Measurements from ENCODE around the gene KIF21A. TPM values are rescaled to one million over a fixed set of nuclear protein-coding genes. Genes with fewer than 3 reads are reported as not detected.
A peak's percentile ranks its signal among the peaks of the same experiment; 100 is the strongest.

KIF21A gene
- total and polyA plus RNA-seq, 2 donors (not counting 1 experiment from before 2014, with no cell fraction given) = 2.5 to 5.9 TPM

- H3K27ac ChIP-seq (ENCODE audit: insufficient read depth, low read length) = no peak overlapping the region
- no peaks in the 10 kb centered on the region for H3K36me3 ChIP-seq (ENCODE audit: control insufficient read depth, insufficient read depth, low read length)
- no peak overlapping the region for H2AFZ ChIP-seq (ENCODE audit: low read length)
- H3K9me3 ChIP-seq (ENCODE audit: control insufficient read depth, insufficient read depth, low read depth, low read length) = no peaks in the 10 kb centered on the region
- H3K4me3 ChIP-seq (replicated peaks in 1 of 4; ENCODE audit: control extremely low read depth in 1 of 4, insufficient read depth in 1 of 4, low read depth in 3 of 4, low read length in 4 of 4) = no peak overlapping the region
- TF ChIP-seq EZH2 (IDR thresholded peaks at IDR 0.05; ENCODE audit: low read length, missing control alignments) (no peak), CTCF (conservative IDR thresholded peaks at IDR 0.05 in 1 of 2, IDR thresholded peaks at IDR 0.05 in 1 of 2; ENCODE audit: low read depth in 1 of 2, low read length in 2 of 2) (no peak)
- no peak overlapping the region for H3K4me2 ChIP-seq (ENCODE audit: extremely low read depth, insufficient read depth, low read length)
- no peaks in the 10 kb centered on the region for H3K79me2 ChIP-seq (ENCODE audit: control insufficient read depth, insufficient read depth, low read length)
- no peaks in the 10 kb centered on the region for H3K4me1 ChIP-seq (ENCODE audit: control insufficient read depth, extremely low read depth, insufficient read depth, low read length)
- H3K9ac ChIP-seq (ENCODE audit: insufficient read depth, low read length) = no peak overlapping the region
- H3K27me3 ChIP-seq (ENCODE audit: control insufficient read depth, insufficient read depth, low read length) = no peaks in the 10 kb centered on the region
- no peaks in the 10 kb centered on the region for H4K20me1 ChIP-seq (ENCODE audit: control insufficient read depth, extremely low read depth, insufficient read depth, low read length)
- DNase-seq (ENCODE audit: low read depth in 2 of 2) = peak in 1 of 2 donors; percentile 22
Measured at GRCh38 chr12:39368891-39369290, 74.0 kb downstream of the KIF21A start.

GRCh38 chr12:39368096-39368495, 74.8 kb downstream of the KIF21A start:
- H3K27ac ChIP-seq (ENCODE audit: insufficient read depth, low read length) = no peak overlapping the region
- no peaks in the 10 kb centered on the region for H3K79me2 ChIP-seq (ENCODE audit: control insufficient read depth, insufficient read depth, low read length)
- no peak overlapping the region for H2AFZ ChIP-seq (ENCODE audit: low read length)
- H3K4me3 ChIP-seq (replicated peaks in 1 of 4; ENCODE audit: control extremely low read depth in 1 of 4, insufficient read depth in 1 of 4, low read depth in 3 of 4, low read length in 4 of 4) = no peak overlapping the region
- DNase-seq (ENCODE audit: low read depth in 2 of 2) = peak in 1 of 2 donors; percentile 3
- no peaks in the 10 kb centered on the region for H4K20me1 ChIP-seq (ENCODE audit: control insufficient read depth, extremely low read depth, insufficient read depth, low read length)
- H3K9me3 ChIP-seq (ENCODE audit: control insufficient read depth, insufficient read depth, low read depth, low read length) = no peaks in the 10 kb centered on the region
- no peaks in the 10 kb centered on the region for H3K36me3 ChIP-seq (ENCODE audit: control insufficient read depth, insufficient read depth, low read length)
- no peaks in the 10 kb centered on the region for H3K27me3 ChIP-seq (ENCODE audit: control insufficient read depth, insufficient read depth, low read length)
- H3K4me1 ChIP-seq (ENCODE audit: control insufficient read depth, extremely low read depth, insufficient read depth, low read length) = no peaks in the 10 kb centered on the region
- TF ChIP-seq EZH2 (IDR thresholded peaks at IDR 0.05; ENCODE audit: low read length, missing control alignments) (no peak), CTCF (conservative IDR thresholded peaks at IDR 0.05 in 1 of 2, IDR thresholded peaks at IDR 0.05 in 1 of 2; ENCODE audit: low read depth in 1 of 2, low read length in 2 of 2) (no peak)
- H3K4me2 ChIP-seq (ENCODE audit: extremely low read depth, insufficient read depth, low read length) = no peak overlapping the region
- no peak overlapping the region for H3K9ac ChIP-seq (ENCODE audit: insufficient read depth, low read length)

- no peak overlapping the region for H3K4me2 ChIP-seq (ENCODE audit: extremely low read depth, insufficient read depth, low read length)
- no peaks in the 10 kb centered on the region for H3K27me3 ChIP-seq (ENCODE audit: control insufficient read depth, insufficient read depth, low read length)
- H3K4me3 ChIP-seq (replicated peaks in 1 of 4; ENCODE audit: control extremely low read depth in 1 of 4, insufficient read depth in 1 of 4, low read depth in 3 of 4, low read length in 4 of 4) = no peak overlapping the region
- no peaks in the 10 kb centered on the region for H4K20me1 ChIP-seq (ENCODE audit: control insufficient read depth, extremely low read depth, insufficient read depth, low read length)
- H3K9ac ChIP-seq (ENCODE audit: insufficient read depth, low read length) = no peak overlapping the region
- H3K79me2 ChIP-seq (ENCODE audit: control insufficient read depth, insufficient read depth, low read length) = no peaks in the 10 kb centered on the region
- no peaks in the 10 kb centered on the region for H3K9me3 ChIP-seq (ENCODE audit: control insufficient read depth, insufficient read depth, low read depth, low read length)
- H2AFZ ChIP-seq (ENCODE audit: low read length) = no peak overlapping the region
- no peaks in the 10 kb centered on the region for H3K36me3 ChIP-seq (ENCODE audit: control insufficient read depth, insufficient read depth, low read length)
- DNase-seq (ENCODE audit: low read depth in 2 of 2) = no peak
- TF ChIP-seq CTCF (conservative IDR thresholded peaks at IDR 0.05 in 1 of 2, IDR thresholded peaks at IDR 0.05 in 1 of 2; ENCODE audit: low read depth in 1 of 2, low read length in 2 of 2) (no peak), EZH2 (IDR thresholded peaks at IDR 0.05; ENCODE audit: low read length, missing control alignments) (no peak)
- H3K27ac ChIP-seq (ENCODE audit: insufficient read depth, low read length) = no peak overlapping the region
- no peaks in the 10 kb centered on the region for H3K4me1 ChIP-seq (ENCODE audit: control insufficient read depth, extremely low read depth, insufficient read depth, low read length)
Measured at GRCh38 chr12:39367494-39367893, 75.4 kb downstream of the KIF21A start.
